ENCODE measurements around the gene HTT-AS.

HTT-AS gene

DNA sequence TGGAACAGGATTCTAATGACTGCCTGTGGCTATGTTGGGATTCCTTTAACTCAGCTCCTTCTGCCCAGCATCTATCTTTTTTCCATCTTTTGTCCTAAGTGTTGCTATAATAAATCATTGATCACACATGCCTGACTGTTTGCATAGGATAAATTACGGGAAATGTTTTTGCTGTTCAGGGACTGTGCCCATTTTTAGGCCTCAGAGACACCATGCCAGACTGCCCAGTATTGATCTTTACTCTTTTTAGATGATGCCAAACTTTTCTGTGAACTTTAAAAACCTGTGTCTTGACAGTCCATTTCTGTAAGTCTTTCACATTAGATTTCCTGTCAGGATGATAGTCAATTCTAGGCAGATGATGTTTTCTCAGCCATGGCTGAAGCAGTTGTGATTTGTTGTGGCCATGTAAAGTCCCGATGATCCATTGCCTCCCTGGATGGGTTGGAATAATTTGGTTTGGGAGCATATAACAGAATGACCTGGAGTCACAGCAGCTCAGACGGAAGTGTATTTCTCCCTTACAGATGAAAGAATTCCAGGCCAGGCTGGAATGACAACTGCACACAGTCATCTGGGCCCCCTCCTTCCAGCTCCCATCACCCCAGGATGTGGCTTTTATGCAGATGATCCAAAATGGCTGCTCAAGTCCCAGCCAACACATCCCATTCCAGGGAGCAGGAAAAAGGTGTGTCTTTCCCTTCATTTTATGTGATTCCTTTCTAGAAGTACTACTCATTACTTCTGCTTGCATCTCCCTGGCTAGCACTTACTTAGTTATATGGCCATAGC is 3.4 kb downstream of the HTT-AS start:
- no peaks in the 10 kb centered on the region for H3K27me3 ChIP-seq
- no peak overlapping the region for H3K4me3 ChIP-seq (ENCODE audit: low read depth in 1 of 2, low read length in 1 of 2)
- H3K36me3 ChIP-seq, result no peaks in the 10 kb centered on the region
- H3K9me3 ChIP-seq, result no peaks in the 10 kb centered on the region
- TF ChIP-seq, protein P1, sequence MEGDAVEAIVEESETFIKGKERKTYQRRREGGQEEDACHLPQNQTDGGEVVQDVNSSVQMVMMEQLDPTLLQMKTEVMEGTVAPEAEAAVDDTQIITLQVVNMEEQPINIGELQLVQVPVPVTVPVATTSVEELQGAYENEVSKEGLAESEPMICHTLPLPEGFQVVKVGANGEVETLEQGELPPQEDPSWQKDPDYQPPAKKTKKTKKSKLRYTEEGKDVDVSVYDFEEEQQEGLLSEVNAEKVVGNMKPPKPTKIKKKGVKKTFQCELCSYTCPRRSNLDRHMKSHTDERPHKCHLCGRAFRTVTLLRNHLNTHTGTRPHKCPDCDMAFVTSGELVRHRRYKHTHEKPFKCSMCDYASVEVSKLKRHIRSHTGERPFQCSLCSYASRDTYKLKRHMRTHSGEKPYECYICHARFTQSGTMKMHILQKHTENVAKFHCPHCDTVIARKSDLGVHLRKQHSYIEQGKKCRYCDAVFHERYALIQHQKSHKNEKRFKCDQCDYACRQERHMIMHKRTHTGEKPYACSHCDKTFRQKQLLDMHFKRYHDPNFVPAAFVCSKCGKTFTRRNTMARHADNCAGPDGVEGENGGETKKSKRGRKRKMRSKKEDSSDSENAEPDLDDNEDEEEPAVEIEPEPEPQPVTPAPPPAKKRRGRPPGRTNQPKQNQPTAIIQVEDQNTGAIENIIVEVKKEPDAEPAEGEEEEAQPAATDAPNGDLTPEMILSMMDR (IDR thresholded peaks at IDR 0.05), result no peak
- peaks cover 14 to 17% of the 10 kb centered on the region in 2 experiments for H3K4me1 ChIP-seq (ENCODE audit: control insufficient read depth in 1 of 2, insufficient read depth in 1 of 2, low read depth in 1 of 2, low read length in 1 of 2)
- no peak overlapping the region for H3K27ac ChIP-seq

DNA sequence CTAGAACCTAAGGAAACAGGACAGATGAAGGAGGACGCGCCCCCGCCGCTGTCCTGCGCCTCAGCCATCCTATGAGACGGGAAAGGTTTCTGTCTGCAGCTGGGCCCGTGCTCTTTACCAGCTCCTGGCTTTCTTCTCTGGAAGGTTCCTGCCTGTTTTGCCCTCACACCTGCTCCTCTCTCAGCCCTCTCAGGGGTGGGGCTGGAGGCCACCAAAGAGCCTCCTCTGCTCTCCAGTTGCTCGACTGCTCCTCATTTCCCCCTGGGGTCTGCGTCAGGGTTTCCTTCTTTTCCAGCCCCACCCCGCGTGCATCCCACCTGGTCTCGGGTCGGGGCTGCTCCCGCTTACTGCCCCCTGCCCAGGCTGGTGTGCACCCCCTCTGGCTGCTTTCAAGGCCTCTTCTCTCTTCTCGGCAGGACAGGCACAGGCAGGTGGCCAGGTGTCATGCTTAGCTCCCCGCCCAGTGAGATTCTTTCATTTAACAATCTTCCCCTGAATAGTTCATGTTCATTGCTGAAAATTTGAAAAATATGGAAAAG is 4.6 kb downstream of the HTT-AS start:
- H3K4me1 ChIP-seq (ENCODE audit: control insufficient read depth in 1 of 2, insufficient read depth in 1 of 2, low read depth in 1 of 2, low read length in 1 of 2), result peaks cover 6 to 7% of the 10 kb centered on the region in 2 experiments
- H3K9me3 ChIP-seq, result no peaks in the 10 kb centered on the region
- no peaks in the 10 kb centered on the region for H3K27me3 ChIP-seq
- no peak overlapping the region for H3K27ac ChIP-seq
- no peaks in the 10 kb centered on the region for H3K36me3 ChIP-seq
- TF ChIP-seq, protein P1 (IDR thresholded peaks at IDR 0.05), result no peak
- H3K4me3 ChIP-seq (ENCODE audit: low read depth in 1 of 2, low read length in 1 of 2), result no peak overlapping the region

DNA sequence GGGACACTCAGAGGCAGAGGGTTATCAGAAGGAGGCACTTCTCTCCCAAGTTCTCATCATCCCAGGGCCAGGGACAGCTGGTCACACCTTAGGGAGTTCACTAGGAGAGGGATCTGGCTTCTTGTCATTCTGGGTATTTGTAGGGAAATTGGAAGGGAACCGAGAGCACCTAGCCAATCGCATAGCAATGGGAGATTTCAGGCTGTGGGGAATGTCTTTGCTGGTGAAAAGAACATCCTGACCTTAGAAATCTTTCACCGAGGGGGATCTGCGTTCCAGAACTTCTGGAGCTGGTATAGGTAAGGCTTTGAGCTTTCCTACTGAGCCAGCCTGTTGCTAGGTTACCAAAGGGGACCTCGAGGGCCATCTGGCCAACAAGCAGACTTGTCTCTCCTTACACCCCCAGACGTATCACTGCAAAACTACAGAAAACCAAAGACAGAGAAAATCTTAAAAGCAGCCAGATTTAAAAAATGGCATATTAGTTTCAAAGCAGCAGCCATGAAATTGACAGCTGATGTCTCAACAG is 6.8 kb downstream of the HTT-AS start:
- TF ChIP-seq, protein P1 (IDR thresholded peaks at IDR 0.05), result no peak
- Histone ChIP-seq H3K27ac (no peak overlapping the region), H3K27me3 (no peaks in the 10 kb centered on the region)

DNA sequence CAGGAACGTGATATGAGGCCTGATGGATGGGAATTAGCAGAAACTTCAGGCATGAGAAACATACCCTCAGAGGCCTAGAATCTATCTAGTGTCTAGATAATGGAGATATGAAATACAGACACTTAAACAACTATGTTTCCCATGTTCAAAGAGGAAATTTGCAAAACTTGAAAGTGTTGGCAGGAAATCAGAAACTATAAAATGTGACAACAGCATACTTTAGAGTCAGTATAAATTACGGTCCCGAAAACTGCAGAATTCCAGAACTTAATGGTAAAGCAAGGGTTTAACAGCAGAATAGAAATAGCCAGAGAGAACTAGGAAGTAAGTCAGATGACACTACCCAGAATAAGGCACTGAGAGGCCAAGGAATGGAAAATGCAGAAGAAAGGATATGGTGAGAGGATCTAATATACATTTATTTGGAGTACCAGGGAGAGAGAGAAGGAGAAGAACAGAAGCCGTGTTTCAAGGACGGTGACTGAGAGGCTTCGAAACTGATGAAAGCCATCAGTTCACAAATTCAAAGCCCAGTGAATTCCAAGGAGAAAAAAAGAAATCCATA is 7.4 kb downstream of the HTT-AS start:
- no peaks in the 10 kb centered on the region for H3K27me3 ChIP-seq
- no peaks in the 10 kb centered on the region for H3K4me1 ChIP-seq (ENCODE audit: control insufficient read depth in 1 of 2, insufficient read depth in 1 of 2, low read depth in 1 of 2, low read length in 1 of 2)
- no peaks in the 10 kb centered on the region for H3K36me3 ChIP-seq
- no peaks in the 10 kb centered on the region for H3K9me3 ChIP-seq
- no peak overlapping the region for H3K4me3 ChIP-seq (ENCODE audit: low read depth in 1 of 2, low read length in 1 of 2)
- TF ChIP-seq, protein P1 (IDR thresholded peaks at IDR 0.05), result no peak
- H3K27ac ChIP-seq, result no peak overlapping the region

More for the DNA sequence above, 6.8 kb downstream of the HTT-AS start:
- Histone ChIP-seq H3K36me3 (no peaks in the 10 kb centered on the region), H3K4me1 (ENCODE audit: control insufficient read depth in 1 of 2, insufficient read depth in 1 of 2, low read depth in 1 of 2, low read length in 1 of 2) (no peaks in the 10 kb centered on the region), H3K4me3 (ENCODE audit: low read depth in 1 of 2, low read length in 1 of 2) (no peak overlapping the region), H3K9me3 (no peaks in the 10 kb centered on the region)

DNA sequence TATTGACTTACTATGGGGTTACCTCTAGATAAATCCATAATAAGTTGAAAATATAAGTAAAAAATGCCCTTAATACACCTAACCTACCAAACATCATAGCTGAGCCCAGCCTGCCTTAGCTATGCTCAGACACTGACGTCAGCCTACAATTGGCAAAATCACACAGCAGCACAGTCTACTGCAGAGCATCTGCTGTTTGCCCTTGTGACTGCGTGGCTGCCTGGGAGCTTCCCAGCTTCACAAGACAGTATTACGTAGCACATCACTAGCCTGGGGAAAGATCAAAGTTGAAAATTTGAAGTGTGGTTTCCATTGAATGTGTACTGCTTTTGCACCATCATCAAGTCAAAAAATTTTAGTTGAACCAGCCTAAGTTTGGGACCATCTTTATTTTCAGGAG is 8.8 kb downstream of the HTT-AS start:
- TF ChIP-seq, protein P1 (IDR thresholded peaks at IDR 0.05), result no peak
- Histone ChIP-seq H3K27me3 (no peaks in the 10 kb centered on the region), H3K27ac (no peak overlapping the region), H3K9me3 (no peaks in the 10 kb centered on the region), H3K4me1 (ENCODE audit: control insufficient read depth in 1 of 2, insufficient read depth in 1 of 2, low read depth in 1 of 2, low read length in 1 of 2) (peaks cover 8 to 9% of the 10 kb centered on the region in 2 experiments), H3K4me3 (ENCODE audit: low read depth in 1 of 2, low read length in 1 of 2) (no peak overlapping the region), H3K36me3 (no peaks in the 10 kb centered on the region)
